Spleen (tissue), 11 donors: ENCODE measurements around the gene NGEF. TPM values are rescaled to one million over a fixed set of nuclear protein-coding genes. Genes with fewer than 3 reads are reported as not detected.
"Not testable (repeated sequence)": the region's sequence is repeated elsewhere in the genome, so short reads cannot be mapped to it uniquely, and the experiment has no call there.

Experiments
- DNase-seq: peaks from one replicate; pipeline ENCODE4 v3.0.0-alpha.2; 2020
- H3K27ac ChIP-seq, 8 donors: fragments of 200-600 bp; sonication (generic) in 7 of 8; 1 replicate in 4 of 8; 2 replicates in 4 of 8; pipeline versions ENCODE4 v1.5.0 to v1.8.0; 2016 to 2021; ENCODE audit warnings: inconsistent platforms in 4 of 8, mild to moderate bottlenecking in 4 of 8, moderate library complexity in 1 of 8
- H3K27me3 ChIP-seq, 7 donors: fragments of 200-600 bp; sonication (generic) in 6 of 7; replicated peaks in 1 of 7; 1 replicate in 4 of 7; 2 replicates in 3 of 7; pipeline versions ENCODE4 v1.5.0 to v1.8.0; 2016 to 2021; ENCODE audit warnings: inconsistent platforms in 3 of 7, mild to moderate bottlenecking in 1 of 7
- H3K36me3 ChIP-seq, 6 donors: fragments of 200-600 bp; sonication (generic) in 5 of 6; 1 replicate in 4 of 6; 2 replicates in 2 of 6; pipeline versions ENCODE4 v1.5.0 to v1.8.0; 2016 to 2021; ENCODE audit warnings: inconsistent platforms in 2 of 6
- H3K4me1 ChIP-seq, 6 donors: fragments of 200-600 bp; sonication (generic) in 5 of 6; 1 replicate in 3 of 6; 2 replicates in 3 of 6; pipeline versions ENCODE4 v1.5.0 to v1.8.0; 2016 to 2021; ENCODE audit warnings: inconsistent platforms in 3 of 6
- H3K4me3 ChIP-seq, 8 donors: fragments of 200-600 bp; sonication (generic) in 7 of 8; 1 replicate in 4 of 8; 2 replicates in 4 of 8; pipeline versions ENCODE4 v1.5.0 to v1.8.0; 2016 to 2021; ENCODE audit warnings: inconsistent platforms in 4 of 8, mild to moderate bottlenecking in 4 of 8, moderate library complexity in 2 of 8
- H3K9me3 ChIP-seq, 8 donors: fragments of 200-600 bp; sonication (generic) in 7 of 8; 1 replicate in 4 of 8; 2 replicates in 4 of 8; pipeline versions ENCODE4 v1.5.0 to v1.8.0; 2016 to 2021; ENCODE audit warnings: inconsistent platforms in 4 of 8
- CTCF ChIP-seq, 11 experiments: fragments of 200-600 bp in 7 of 11; fragments of 450-650 bp in 4 of 11; sonication (generic) in 4 of 11; IDR thresholded peaks in 8 of 11; conservative IDR thresholded peaks in 3 of 11; 1 replicate in 7 of 11; 2 replicates in 4 of 11; pipeline versions ENCODE4 v1.4.0 to v1.8.0; 2016 to 2021; ENCODE audit warnings: antibody characterized with exemption in 11 of 11, inconsistent platforms in 4 of 11, mild to moderate bottlenecking in 1 of 11
- POLR2A ChIP-seq, 3 donors: fragments of 450-650 bp; IDR thresholded peaks; one replicate each; pipeline ENCODE4 v1.5.1; 2017; ENCODE audit warnings: antibody characterized with exemption in 3 of 3, mild to moderate bottlenecking in 1 of 3
- POLR2AphosphoS5 ChIP-seq, 3 donors: sonication (generic); formaldehyde crosslinking; IDR thresholded peaks; one replicate each; pipeline ENCODE4 v1.5.1; 2017; ENCODE audit warnings: antibody characterized with exemption in 3 of 3
- WGBS, 5 donors: extraction: QIAGEN DNeasy Blood & Tissue Kit in 3 of 5; methylation state at CpG; one replicate each; pipeline versions ENCODE4 v1.1.5 to v1.1.7; 2013 to 2018; 5-methylcytosine and 5-hydroxymethylcytosine counted together
- intact Hi-C: fragments of 100-400 bp; cut with DNase I; formaldehyde crosslinking; loops from one replicate; pipeline ENCODE4 v1.15.0; 2023; ENCODE audit warnings: low total_unique reads
- polyA plus RNA-seq, 3 donors: library from polyadenylated mRNA; stranded (reverse); fragments of 200-250 nt; gene quantifications; one replicate each; pipeline ENCODE4 v1.2.1, GENCODE V29; 2013
- total RNA-seq, 7 donors: library from RNA; depleted of rRNA in 3 of 7; stranded (reverse); fragments of >200 nt in 3 of 7; fragmentation: NEBNext Ultra II Directional in 4 of 7; extraction: Animal tissue kit (Norgen Biotek cat#: 25700) in 4 of 7; gene quantifications; one replicate each; pipeline versions ENCODE4 v1.1.0 to v1.2.1, GENCODE V29; 2016 to 2021
- donor health status: healthy with polysubstance abuse.
- donor health status: DM: no; HTN: no; CAD: no; lungs with moderate emphysema.
- donor health status: DM: no; HTN: no; CAD: no.
- donor health status: Bipolar disorder and iron deficiency.
- donor health status: healthy.
- donor health status: DM: no; HTN: no; CAD: no.
- donor health status: DM: yes; HTN: yes; CAD: no.

Gene NGEF
- total and polyA plus RNA-seq, 10 donors, result 0.23 to 0.79 (median 0.43) TPM; not detected in 5

- Histone ChIP-seq H3K4me3 (no peak overlapping the region), H3K27ac (no peak overlapping the region), H3K27me3 (no peaks in the 10 kb centered on the region), H3K36me3 (peaks cover 2 to 99% (median 49%) of the 10 kb centered on the region in 6 donors), H3K4me1 (peaks cover 0 to 15% (median 3%) of the 10 kb centered on the region in 6 donors), H3K9me3 (no peaks in the 10 kb centered on the region)
- TF ChIP-seq POLR2AphosphoS5 (IDR thresholded peaks at IDR 0.05) (no peak), CTCF (IDR thresholded peaks at IDR 0.05 in 8 of 11, conservative IDR thresholded peaks at IDR 0.05 in 3 of 11) (no peak), POLR2A (IDR thresholded peaks at IDR 0.05) (no peak)
- intact Hi-C loops, result no loop called here
- no peak for DNase-seq
- 78 to 93% (median 83%) methylated on average over 4 of the region's 4 CpGs for WGBS, 5 donors
Observed at GRCh38 chr2:232857158-232857563, 155.9 kb downstream of the NGEF start.

- intact Hi-C loops, result loop anchor here (5.0 kb wide), 1 partner anchor 398 kb away; the partner anchor contains the start of gene ATG16L1
- no peak for DNase-seq
Observed at GRCh38 chr2:232854082-232854481, 159.0 kb downstream of the NGEF start.

GRCh38 chr2:232852676-232853075, 160.4 kb downstream of the NGEF start:
- TF ChIP-seq CTCF (IDR thresholded peaks at IDR 0.05 in 8 of 11, conservative IDR thresholded peaks at IDR 0.05 in 3 of 11) (no peak), POLR2AphosphoS5 (IDR thresholded peaks at IDR 0.05) (no peak)
- no peaks in the 10 kb centered on the region for H3K27me3 ChIP-seq
- intact Hi-C loops, result loop anchor here (5.0 kb wide), 1 partner anchor 400 kb away; the partner anchor contains the start of gene ATG16L1
- H3K4me3 ChIP-seq, result no peak overlapping the region
- H3K27ac ChIP-seq, result no peak overlapping the region
- H3K36me3 ChIP-seq, result peaks cover 2 to 100% (median 71%) of the 10 kb centered on the region in 6 donors
- H3K9me3 ChIP-seq, result no peaks in the 10 kb centered on the region
- peaks cover 0 to 15% (median 3%) of the 10 kb centered on the region in 6 donors for H3K4me1 ChIP-seq
- no peak for DNase-seq
- 40 to 55% (median 45%) methylated on average over 2 of the region's 2 CpGs for WGBS, 5 donors

More at GRCh38 chr2:232854082-232854481, 159.0 kb downstream of the NGEF start:
- no peak overlapping the region for H3K4me3 ChIP-seq
- H3K27me3 ChIP-seq, result no peaks in the 10 kb centered on the region
- WGBS, 5 donors, result 72 to 82% (median 76%) methylated on average over 7 of the region's 7 CpGs
- no peak overlapping the region for H3K27ac ChIP-seq
- TF ChIP-seq POLR2AphosphoS5 (IDR thresholded peaks at IDR 0.05) (no peak), POLR2A (IDR thresholded peaks at IDR 0.05) (no peak), CTCF (IDR thresholded peaks at IDR 0.05 in 8 of 11, conservative IDR thresholded peaks at IDR 0.05 in 3 of 11) (no peak)
- peaks cover 0 to 15% (median 3%) of the 10 kb centered on the region in 6 donors for H3K4me1 ChIP-seq
- H3K36me3 ChIP-seq, result peaks cover 2 to 100% (median 71%) of the 10 kb centered on the region in 6 donors
- H3K9me3 ChIP-seq, result no peaks in the 10 kb centered on the region

- H3K27me3 ChIP-seq, H3K9me3 ChIP-seq, DNase-seq, H3K27ac ChIP-seq, H3K4me3 ChIP-seq: not testable (repeated sequence)
- intact Hi-C loops, result loop anchor here (5.0 kb wide), 1 partner anchor 400 kb away; the partner anchor contains the start of gene ATG16L1
- Histone ChIP-seq H3K4me1 (peaks cover 0 to 15% (median 3%) of the 10 kb centered on the region in 6 donors), H3K36me3 (peaks cover 1 to 100% (median 71%) of the 10 kb centered on the region in 6 donors)
- 95 to 97% (median 96%) methylated on average over 11 of the region's 11 CpGs for WGBS, 5 donors
Observed at GRCh38 chr2:232852081-232852480, 161.0 kb downstream of the NGEF start.
